HG03060 (cell line): ENCODE measurements around the gene PHF24.
"Not testable (repeated sequence)": the region's sequence is repeated elsewhere in the genome, so short reads cannot be mapped to it uniquely, and the experiment has no call there.

Source experiments
- ATAC-seq: cut with Tn5 transposase; IDR thresholded peaks from one replicate; pipeline ENCODE4 v1.9.1; 2021; ENCODE audit warnings: low read depth, moderate number of reproducible peaks; ENCODE audit not compliant: unreplicated experiment

PHF24 gene

DNA sequence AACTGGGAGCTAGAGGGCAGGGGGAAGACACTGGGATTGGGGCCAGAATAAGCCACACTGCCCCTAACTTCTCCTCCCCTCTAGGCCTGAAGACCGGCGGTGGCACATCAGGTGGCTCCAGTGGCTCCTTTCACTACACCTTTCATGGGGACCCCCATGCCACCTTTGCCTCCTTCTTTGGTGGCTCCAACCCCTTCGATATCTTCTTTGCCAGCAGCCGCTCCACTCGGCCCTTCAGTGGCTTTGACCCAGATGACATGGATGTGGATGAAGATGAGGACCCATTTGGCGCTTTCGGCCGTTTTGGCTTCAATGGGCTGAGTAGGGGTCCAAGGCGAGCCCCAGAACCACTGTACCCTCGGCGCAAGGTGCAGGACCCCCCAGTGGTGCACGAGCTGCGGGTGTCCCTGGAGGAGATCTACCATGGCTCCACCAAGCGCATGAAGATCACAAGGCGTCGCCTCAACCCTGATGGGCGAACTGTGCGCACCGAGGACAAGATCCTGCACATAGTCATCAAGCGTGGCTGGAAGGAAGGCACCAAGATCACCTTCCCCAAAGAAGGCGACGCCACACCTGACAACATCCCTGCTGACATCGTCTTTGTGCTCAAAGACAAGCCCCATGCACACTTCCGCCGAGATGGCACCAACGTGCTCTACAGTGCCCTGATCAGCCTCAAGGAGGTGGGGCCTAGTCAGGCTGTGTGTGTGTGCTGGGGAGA lies 38.3 kb downstream of the PHF24 start:
- no peak for ATAC-seq

DNA sequence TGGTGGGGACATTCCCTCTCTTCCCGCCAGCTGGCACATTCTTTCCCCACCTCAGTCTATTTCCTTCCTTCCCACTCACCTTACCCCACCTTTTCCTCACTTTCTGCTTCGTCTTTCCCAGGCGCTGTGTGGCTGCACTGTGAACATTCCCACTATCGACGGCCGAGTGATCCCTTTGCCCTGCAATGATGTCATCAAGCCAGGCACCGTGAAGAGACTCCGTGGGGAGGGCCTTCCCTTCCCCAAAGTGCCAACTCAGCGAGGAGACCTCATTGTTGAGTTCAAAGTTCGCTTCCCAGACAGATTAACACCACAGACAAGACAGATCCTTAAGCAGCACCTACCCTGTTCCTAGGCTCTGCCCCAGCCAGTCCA lies 38.8 kb downstream of the PHF24 start:
- ATAC-seq = no peak

DNA sequence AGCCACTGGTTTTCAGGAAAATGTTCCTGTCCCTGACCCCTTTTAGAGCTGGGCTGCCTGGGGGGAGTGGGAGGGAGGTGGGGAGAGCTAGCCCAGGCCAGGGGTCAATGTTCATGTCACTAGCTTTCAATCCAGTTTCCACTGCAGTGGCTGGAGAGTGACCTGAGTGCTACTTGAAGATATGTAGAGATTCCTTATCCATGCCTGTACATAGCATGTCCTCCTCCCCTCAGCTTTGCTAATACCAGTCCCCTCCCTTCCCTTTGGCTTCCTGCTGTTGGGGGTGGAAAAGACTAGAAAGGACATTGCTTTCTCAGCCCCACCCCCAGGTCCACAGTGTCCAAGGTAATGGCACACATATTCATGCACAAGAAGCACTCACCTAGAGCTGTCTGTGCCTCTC lies 39.3 kb downstream of the PHF24 start:
- no peak for ATAC-seq

DNA sequence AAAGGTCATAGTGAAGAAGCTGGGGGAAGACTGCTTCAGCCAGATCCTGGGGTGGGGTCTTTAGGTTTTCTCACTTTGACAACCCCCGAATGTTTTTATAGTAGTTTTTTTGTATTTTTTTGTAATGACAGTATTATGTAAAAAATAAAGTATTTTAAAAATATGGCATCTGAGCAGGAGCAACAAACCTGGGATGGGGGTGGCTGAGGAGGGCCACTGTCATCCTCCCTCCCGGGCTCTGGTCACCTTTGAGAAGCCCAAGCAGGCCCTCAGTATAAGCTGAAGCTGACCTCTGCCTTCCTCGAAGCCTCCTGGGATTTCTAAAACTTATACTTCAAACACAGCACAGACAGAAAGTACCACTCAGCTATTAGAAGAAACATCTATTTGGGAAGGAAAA lies 40.2 kb downstream of the PHF24 start:
- ATAC-seq = no peak

DNA sequence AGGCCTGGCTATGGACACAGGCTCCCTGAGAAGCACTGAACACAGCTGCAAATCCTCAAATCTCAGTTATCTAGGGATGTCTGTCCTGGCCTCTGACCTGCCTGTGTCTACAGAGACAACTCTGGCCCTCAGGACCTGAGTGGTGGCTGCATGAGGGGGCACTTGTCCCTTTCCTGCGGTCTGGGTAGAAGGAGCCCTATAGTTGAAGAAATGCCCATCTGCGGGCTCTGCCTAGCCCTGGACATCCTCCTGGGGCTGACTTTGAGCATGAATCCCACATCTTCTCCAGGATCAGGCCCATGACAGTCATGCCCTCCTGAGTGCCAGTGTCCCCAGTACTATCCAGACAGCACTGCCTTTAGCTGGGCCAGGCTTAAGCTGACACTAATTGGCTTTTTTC lies 41.5 kb downstream of the PHF24 start:
- ATAC-seq = no peak

DNA sequence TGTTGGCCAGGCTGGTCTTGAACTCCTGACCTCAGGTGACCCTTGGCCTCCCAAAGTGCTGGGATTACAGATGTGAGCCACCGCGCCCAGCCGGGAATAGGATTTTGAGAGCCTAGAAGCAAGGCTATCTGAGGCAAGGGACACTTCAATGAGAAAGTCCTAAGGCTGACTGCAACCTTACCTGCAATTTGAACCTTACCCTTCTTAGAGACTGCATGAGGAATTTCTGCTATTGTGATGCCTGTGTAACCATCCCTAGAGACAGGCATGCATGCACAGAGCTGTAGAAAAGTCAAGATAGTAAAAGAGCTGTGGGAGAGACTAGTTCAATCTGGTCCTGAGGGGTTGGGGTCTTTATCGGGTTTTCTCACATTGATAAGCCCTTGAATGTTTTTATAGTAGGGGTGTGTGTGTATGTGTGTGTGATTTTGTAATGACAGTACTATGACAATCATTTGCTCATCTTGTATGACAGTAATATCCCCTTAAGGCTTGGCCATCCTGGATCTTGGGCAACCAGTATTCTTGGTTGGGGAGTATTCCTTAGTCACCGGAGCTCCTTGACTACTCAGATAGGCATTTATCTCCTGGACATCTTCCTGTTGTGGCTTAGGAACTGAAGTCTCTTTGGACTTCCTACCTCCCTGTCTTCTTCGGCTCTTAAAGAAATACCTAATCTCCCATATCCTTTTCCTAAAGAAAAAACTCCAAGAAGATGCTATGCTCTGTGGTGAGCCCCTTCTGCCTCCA lies 42.6 kb downstream of the PHF24 start:
- no peak for ATAC-seq

DNA sequence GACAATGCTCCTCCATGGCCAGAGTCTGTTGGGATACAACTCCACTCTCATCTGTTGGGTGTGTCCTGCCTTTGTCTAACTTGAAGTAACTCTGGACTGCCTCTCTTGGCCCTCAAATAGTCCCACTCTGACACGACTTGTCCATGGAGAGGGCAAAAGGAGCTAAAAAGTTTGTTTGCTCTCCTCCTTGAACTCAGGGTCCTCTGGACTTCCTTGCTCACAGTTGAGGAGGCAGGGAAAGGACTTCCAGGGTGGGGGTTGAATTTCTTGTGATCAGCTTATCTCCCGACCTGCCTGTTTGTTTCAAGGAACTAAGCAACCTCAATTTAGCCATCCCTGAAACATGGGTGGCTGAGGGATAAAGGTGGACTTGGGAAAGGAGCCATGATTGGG lies 43.2 kb downstream of the PHF24 start:
- ATAC-seq = no peak

DNA sequence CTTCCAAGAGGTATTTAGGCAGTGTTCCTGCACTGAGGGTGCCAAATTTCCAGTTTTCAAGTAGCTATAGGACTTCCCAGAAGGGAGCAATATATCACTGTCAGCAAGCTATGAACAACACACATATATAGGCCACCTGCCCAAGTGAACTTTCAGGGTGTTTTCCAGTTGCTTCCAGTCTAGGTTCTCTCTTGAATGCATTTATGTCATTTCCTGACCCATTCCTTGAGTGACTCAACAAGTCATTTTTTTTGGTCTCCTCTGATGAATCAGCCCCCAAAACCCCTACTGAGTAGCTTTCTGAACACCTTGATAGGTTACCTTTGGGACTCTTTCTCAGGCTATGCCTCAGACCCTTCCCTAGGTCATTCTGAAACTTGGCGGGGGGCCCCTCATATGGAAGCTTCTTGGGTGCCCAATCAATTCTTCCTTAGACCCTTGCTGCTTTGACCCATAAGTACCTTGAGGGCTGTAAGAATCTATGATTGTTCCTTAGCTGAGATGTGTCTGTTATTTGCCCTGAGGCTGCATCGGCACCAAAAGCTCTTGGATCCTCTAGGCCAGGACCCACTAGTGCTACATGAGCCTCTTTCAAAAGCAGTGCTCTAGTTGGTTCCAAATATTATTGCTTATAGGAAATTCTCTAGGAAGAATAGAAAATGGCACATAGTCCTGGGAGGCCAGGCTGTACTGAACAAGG lies 43.9 kb downstream of the PHF24 start:
- no peak for ATAC-seq

DNA sequence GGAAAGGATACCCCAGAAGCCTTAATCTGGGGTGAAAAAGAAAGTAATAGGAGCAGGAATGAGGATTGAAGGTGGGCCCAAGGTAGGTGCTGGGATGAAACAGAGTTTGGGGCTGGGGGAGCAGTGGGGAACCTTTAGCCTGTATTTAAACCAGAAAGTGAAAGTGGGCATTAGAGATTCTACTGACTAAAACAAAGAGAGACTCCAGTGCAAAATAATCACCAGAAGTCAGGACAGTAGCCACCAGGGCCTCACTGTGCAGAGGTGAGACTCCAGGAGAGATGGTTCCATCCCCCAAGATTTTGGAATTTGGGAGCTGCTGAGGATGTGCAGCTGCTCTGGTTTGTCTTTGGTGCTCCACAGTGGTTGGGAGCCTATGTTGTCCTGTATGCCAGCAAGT lies 44.5 kb downstream of the PHF24 start:
- ATAC-seq = no peak

DNA sequence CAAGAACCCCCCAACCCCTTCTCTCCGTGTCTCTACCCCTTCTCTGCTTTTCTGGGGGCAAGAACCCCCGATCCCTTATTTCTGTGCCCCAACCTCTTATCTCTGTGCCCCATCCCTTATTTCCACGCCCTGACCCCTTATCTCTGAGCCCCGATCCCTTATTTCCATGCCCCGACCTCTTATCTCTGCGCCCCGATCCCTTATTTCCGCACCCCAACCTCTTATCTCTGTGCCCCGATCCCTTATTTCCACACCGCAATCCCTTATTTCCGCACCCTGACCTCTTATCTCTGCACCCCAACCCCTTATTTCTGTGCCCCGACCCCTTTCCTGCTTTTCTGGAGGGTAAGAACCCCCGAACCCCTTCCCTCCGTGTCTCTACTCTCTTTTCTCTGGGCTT lies 46.2 kb downstream of the PHF24 start:
- ATAC-seq = not testable (repeated sequence)

DNA sequence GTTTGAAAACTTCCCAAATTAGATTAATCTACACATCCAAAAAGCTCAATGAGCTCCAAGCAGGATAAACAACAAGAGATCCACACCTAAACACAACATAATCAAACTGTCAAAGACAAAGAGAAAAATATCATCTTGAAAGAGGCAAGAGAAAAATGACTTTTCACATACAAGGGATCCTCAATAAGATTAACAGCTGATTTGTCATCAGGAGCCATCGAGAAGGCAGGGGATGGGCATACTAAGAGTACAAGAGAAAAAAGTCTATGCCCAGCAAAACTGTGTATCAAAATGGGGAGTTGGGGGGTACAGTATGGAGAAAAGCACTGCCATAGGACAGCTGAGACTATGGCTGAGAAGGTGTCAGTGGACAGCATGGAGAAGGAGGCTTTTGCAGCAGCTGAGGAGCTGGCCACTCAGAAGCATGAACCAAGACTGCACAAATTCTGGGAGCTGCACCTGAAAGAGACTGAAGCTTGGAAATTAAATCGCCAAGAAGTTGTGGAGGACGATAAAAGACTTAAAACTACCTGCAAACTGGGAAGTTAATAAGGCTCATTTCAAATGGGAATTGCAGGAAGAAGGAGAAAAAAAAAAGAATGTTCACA lies 52.4 kb downstream of the PHF24 start:
- no peak for ATAC-seq

DNA sequence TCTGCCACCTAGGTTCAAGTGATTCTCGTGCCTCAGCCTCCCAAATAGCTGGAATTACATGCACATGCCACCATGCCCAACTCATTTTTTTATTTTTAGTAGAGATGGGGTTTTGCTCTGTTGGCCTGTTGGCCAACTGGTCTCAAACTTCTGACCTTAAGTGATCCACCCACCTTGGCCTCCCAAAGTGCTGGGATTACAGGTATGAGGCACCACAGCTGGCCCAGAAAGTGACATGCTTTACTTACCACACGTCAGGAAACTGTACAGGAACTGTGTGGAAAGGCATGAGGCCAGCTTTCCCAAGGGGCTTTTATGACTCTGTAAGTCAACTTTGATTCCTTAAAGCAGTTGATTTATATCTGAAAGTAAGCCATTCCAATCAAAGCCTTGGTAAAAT lies 56.4 kb downstream of the PHF24 start:
- no peak for ATAC-seq

DNA sequence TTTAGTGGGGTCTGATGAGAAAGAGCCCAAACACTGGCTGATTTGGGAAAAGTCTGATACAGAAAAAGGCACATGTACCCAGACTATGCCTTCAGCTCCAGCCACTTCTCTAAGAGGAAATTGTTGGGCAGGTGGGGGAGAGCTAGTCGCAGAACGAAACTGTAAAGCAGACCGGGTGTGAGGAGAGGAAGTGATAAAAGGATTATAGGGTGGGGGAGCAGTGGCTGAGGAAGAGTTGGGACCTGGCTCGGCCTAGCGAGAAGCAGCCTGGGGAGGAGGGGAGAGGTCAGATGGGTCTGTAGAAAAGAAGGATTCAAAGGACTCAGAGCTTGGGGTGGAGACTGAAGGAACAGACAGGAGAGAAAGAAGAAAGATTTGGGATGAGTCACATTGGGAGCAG lies 65.4 kb downstream of the PHF24 start:
- ATAC-seq = not testable (repeated sequence)

DNA sequence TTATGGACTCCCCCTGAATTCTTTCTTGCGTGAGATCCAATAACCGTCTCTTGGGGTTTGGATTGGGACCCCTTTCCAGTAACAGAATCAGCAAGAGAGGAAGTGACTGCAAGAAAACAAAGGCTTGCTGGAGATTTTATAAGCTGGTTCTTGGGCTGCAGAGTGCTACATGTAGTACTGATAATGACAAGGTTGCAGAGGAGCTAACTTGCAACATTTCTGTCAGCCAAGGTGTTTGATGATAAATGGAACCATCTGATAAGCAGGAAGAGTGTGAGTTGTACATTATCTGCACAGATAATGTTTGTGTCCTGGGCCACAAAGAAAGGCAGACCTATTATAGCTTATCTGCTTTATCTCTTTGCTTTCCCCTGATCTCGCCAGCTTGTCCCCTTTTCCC lies 68.6 kb downstream of the PHF24 start:
- ATAC-seq = no peak

DNA sequence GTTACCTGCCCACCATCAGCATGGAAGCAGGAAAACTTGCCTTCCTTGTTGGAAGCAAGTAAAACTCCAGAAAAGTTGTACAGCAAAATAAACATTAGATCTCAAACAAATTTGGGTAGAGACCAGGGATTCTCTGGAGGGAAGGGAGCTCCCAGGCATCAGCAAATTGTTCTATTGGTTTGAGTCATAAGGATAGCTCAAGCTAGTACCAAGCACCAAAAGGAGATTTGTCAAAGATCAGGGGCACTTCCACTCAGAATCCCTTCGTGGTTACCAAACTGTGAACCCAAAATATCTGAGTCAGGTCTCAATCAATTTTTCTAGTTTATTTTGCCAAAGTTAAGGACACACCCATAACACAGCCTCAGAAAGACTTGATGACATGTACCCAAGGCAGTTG lies 69.3 kb downstream of the PHF24 start:
- ATAC-seq = no peak

DNA sequence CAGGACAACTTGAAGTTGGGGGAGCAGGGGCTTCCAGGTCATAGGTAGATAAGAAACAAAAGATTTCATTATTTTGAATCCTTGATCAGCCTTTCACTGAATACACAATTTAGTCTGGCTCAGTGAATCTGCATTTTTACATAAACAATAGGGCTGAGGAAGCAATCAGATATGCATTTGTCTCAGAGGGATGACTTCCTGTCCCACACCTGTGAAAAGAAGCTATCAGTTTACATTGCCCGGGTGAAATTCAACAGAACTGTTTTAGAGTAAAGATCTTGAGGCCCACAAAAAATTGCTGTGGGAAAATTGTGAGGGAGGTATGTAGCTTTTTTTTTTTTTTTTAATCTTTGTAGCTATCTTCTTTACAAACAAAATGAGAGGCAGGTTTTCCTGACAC lies 69.8 kb downstream of the PHF24 start:
- no peak for ATAC-seq

DNA sequence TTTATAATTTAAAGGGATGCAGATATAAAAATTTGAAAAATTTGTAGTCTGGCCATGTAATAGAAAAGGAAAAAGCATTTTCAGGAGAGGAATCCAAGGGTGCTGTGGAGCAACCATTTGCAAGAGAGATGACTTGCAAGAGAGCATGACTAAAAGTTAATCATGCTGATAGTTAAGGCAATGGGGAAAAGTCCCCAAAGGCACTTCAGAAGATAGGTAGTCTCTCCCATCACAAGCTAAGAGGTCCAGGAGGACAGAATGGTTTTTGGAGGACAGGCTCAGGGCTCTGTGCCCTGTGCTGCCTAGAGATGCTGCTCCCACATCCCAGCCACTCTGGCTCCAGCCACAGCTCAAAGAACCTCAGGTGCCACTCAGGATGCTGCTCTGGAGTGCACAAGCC lies 70.3 kb downstream of the PHF24 start:
- no peak for ATAC-seq

DNA sequence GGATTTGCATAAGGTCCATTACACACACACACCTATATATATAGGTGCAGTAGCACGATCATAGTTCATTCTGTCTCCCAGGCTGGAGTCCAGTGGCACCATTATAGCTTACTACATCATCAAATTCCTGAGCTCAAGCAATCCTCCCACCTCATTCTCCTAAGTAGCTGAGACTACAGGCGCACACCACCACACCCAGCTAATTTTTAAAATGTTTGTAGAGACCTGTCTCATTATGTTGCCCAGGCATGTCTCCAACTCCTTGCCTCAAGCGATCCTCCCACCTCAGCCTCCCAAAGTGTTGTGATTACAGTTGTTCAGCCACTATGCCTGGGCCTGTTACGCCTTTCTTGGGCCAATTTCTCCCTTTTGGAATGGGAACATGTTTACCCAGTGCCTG lies 71.2 kb downstream of the PHF24 start:
- no peak for ATAC-seq

DNA sequence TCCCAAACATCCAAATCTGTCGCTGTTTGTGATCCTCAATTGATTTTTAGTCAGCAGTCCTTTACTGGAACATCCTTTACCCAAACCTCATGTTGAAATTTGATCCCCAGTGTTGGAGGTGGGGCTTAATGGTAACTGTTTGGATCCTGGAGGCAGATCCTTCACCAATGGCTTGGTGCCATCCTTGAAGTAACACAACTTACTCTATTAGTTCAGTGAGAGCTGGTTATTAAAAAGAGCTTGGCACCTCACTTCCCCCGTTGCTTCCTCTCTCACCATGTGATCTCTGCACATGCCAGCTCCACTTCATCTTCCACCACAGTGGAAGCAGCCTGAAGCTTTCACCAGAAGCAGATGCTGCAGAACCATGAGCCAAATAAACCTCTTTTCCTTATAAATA lies 71.8 kb downstream of the PHF24 start:
- ATAC-seq = no peak
